ENCODE results near the gene RASL11A.
"Not testable (repeated sequence)": the region's sequence is repeated elsewhere in the genome, so short reads cannot be mapped to it uniquely, and the experiment has no call there.

The RASL11A gene

DNA sequence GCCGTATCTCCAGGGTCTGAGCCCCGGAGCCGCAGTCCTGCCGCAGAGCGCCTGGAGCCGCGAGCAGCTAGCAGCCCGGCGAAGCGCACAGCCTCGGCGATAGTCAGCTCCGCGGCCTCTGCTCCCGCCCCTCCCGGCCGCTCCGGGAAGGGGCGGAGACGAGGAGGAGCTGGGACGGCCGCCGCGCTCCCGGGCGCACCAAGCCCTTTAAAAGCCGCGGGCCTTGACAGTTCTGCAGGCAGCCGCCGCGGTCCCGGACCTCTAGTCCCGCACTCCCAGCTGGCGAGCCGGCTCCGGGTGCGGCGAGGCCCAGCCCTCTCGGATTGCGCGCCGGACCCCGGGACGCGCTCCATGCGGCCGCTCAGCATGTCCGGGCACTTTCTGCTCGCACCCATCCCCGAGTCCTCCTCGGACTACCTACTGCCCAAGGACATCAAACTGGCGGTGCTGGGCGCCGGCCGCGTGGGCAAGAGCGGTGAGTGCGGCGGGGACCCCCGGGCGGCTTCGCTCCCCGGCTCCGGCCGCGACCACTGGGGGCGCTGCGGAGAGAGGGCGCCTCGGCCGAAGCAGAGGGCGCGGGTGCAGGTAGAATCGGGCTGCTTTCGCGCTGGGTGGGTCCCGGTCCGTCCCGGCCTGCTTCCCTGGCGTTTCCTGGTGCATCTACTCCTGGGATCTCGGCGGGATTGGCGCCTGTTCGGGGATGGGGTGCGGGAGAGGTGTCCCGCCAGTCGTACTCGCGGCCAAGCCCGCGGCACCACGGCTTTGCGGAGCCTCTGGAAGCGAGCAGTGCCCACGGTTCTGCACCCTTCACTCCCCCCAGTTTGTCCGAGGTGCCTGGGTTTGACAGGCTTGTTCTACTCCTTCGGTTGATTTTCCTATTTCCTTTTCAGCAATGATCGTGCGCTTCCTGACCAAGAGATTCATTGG lies at the start of gene RASL11A:
Gene RASL11A (plus strand): TSS at position 237 of the 927 bp plus-strand sequence. CDS start 115 bp downstream, at position 352.
- FAIRE-seq, result no peak

GRCh38 chr13:27222100-27222499 lies 48.5 kb upstream of the RASL11A start:
- not testable (repeated sequence) for FAIRE-seq

GRCh38 chr13:27226991-27227390 lies 43.6 kb upstream of the RASL11A start:
- no peak for FAIRE-seq

- FAIRE-seq, result no peak
These were observed 42.5 kb upstream of the RASL11A start for GRCh38 chr13:27228131-27228530.

DNA sequence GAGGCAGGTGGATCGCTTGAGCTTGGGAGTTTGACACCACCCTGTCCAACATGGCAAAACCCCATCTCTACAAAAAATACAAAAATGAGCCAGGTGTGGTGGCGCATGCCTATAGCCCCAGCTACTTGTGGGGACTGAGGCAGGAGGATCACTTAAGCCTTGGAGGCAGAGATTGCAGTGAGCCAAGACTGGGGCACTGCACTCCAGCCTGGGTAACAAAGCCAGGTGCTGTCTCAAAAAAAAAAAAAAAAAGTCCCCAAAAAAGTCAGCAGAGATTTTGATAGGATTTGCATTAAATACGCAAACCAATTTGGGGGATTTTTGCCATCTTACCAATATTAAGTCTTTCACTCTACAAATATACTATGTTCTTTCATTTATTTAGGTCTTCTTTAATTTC lies 41.0 kb upstream of the RASL11A start:
- no peak for FAIRE-seq

DNA sequence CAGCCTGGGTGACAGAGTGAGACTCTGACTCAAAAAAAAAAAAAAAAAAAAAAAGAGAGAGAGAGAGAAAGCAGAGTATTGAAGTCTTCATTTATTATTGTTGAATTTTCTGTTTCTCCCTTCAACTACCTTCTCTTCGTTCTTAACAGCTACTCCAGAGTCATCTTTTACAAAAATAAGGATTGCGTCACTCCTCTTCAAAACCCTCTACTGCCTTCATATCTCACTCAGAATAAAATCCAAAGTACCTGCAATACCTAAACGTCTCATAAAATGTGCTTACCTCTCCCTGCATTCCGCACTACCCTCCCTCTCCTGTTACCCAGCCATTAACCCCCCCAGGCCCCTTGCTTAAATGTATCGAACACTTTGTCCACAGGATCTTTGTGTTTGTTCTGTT lies 36.7 kb upstream of the RASL11A start:
- no peak for FAIRE-seq

GRCh38 chr13:27236478-27236877 lies 34.2 kb upstream of the RASL11A start:
- FAIRE-seq, result no peak

DNA sequence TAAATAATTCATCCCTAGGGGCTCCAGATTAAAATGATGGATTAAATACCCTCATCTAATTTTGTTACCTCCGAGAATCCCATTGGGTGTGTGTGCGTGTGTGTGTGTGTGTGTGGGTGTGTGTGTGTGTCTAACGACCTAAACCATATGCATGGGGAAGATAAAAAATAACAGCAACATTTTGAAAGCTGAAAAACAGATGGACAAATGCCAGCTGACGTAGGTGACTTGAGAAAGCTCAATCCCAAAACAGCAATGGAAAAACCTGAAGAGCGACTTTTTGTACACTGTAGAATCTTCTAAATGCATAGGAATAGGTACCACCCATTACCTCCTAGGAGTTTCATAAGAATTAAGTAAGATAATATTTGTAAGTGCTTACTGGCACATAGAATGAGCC lies 27.9 kb upstream of the RASL11A start:
- FAIRE-seq, result no peak

GRCh38 chr13:27245610-27246009 lies 25.0 kb upstream of the RASL11A start:
- FAIRE-seq, result no peak

GRCh38 chr13:27250833-27251165 lies 19.8 kb upstream of the RASL11A start:
- peak; percentile 10 for FAIRE-seq

DNA sequence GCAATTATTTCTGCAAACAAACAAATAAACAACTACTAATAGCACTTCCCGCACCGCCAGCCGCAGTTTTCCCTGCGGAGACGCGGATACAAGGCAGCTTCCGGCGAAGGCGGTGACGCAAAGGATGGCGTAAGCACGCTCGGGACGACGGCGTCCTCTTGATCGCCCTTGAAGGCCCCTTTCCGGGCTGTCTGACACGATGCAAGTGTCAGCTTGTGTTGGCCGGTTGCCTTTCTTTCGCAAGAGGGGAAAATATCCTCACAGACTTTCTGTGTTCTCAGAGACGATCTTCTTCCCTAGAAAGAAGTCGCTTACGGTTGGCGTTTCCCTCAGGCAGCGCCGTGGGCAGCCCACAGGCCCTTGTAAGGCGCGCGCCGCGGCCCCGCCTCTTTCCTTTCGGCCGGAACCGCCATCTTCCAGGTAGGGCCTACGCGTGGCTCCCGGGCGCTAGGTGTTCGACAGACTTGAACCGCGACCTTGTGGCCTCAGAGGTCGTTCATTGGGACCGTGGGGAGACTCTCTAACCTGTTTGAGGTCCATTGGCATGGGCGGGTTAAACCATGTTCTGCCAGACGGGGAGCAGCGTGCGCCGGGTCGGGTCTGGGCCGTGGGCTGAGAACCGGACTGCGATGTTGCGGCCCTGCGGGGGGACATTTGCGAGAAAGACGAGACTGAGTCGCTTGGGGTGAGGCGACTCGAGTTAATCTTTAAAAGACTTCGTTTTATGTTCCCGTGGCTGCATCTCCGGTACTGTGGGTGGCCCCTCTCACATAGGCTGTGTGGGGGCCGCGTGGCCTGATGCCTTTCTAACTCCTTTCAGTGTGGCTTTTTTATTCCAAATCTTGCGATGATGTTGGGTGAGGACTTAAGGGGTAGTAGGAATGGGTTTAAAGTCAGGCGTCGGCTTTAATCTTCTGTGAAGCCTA lies 19.2 kb upstream of the RASL11A start, which contains the start of gene RPL21:
Gene RPL21 (plus strand): TSS at position 393 of the 926 bp plus-strand sequence. CDS start 2,219 bp downstream, outside the sequence.
- peak; percentile 64 for FAIRE-seq

DNA sequence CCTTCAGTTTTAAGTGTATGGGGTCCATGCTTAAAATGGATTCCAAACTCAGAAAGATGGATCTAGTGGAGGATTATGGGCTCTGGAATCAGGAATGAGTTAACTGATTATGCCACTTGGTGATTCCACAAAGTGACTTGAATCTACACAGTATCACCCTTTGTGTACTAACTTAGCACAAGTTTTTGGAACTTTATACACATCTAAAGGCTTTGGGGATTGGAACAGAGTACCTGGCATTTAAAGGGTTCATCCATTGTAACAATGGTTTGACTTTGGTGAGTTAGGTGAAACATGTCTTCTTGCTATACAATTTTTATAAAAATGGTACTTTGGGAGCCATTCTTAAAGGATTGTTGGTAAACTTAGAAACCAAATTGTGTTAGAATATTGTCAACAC lies 18.2 kb upstream of the RASL11A start:
- FAIRE-seq, result no peak

GRCh38 chr13:27257233-27257568 lies 13.4 kb upstream of the RASL11A start:
- no peak for FAIRE-seq

DNA sequence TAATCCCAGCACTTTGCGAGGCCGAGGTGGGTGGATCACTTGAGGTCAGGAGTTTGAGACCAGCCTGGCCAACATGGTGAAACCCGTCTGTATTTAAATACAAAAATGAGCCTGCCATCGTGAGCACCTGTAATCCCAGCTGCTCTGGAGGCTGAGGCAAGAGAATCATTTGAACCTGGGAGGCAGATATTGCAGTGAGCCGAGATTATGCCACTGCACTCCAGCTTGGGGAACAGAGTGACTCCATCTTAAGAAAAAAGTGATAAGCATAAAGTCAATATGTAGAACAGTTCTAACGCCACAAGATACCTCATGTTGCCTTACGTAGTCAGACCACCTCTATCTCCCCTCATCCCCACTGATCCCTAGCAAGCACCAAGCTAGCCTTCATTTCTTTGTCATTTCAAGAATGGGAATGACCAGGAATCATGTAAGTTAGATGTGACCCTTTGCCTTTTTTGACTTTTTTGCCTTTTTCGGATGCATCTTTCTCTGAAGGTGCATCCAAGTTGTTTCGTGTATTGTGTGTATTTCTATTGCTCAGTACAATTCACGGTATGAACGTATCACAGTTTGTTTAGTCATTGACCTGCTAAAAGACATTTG lies 12.9 kb upstream of the RASL11A start:
- no peak for FAIRE-seq

GRCh38 chr13:27258637-27259386 lies 11.8 kb upstream of the RASL11A start:
- no peak for FAIRE-seq

DNA sequence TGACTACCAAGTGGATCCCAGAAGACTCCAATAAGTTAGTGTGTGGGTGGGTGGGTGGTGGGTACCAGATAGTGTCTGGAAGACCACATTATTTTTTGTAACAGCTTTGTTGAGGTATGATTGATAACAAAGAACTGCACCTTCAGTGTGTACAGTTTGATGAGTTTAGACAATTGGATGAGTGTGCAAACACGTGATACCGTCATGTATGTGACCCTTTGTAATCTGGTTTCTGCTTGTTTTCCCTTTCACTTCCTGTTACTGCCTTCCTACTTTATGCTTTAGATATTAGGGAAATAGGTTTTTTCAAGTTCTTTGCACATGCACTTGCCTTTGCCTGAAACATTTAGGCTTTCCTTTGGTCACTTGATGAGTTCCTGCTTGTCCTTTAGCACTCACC lies 10.8 kb upstream of the RASL11A start:
- no peak for FAIRE-seq

DNA sequence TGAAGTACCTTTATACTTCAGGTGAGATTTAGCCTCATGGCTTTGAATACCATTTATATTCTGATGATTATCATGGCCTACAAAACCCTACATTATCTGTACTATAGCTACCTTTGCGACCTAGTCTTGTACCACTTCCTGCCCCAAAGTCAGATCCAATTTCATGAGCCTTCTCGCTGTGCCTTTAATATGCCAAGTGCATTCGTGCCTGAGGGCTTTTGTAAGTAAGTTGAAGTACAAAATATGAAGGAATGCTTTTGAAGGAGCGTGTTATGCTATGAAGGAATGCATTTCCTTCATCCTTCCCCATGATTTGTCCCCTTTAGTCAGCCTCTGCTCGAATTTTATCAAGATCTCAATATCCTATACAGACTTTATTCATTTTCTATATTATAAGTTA lies 9.2 kb upstream of the RASL11A start:
- no peak for FAIRE-seq

- no peak for FAIRE-seq
These were observed 7.2 kb upstream of the RASL11A start for GRCh38 chr13:27263438-27263837.

DNA sequence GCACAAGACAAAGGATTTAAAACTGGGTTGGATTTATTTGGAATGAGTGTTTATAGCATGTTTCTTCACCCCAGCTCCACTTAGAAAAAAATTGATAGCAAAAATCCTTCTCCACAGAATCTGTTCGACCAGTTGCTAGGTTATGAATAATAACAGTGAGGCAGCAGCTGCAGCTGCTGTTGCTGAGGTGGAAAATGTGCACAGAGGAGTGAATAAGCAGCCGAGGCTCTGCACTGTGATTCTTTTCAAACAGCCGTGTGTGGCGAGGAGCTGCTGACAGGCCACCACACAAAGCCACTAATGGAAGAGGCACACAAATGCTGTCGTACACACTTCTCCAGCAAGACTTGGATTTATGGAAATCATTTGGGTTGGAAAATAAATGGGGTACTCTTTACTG lies 6.4 kb upstream of the RASL11A start:
- FAIRE-seq, result no peak

DNA sequence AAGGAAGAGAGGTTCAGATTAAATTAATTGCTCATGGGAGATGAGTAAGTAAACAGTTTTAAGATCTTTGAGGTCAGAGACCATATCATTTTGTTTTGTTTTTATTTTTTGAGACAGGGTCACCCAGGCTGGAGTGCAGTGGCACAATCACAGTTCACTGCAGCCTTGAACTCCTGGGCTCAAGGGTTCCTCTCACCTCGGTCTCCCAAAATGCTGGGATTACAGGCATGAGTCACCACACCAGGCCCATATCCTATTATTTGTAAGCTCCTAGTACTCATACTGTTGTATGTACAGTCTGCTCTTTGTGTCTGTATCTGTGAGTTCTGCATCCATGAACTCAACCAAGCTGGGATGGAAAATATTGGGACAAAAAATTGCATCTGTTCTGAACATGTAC lies 6.0 kb upstream of the RASL11A start:
- FAIRE-seq, result no peak

DNA sequence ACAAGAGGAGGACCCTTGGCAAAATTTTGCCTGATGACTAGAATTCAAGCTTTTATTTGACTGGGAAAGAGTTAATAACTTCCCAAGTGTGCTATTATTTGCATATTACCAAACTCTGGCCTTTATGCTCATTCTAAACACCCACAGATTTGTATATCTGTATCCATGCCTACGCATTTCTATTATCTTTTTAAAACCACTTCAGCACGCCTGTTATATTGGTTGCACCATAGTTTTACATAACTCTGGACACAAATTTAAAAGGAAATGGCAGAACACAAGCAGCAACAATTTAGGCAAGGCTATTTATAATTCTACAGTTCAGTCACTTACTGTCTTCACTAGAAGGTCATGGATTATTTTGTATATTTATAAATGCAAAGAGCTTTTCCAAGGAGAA lies 3.7 kb upstream of the RASL11A start:
- no peak for FAIRE-seq

GRCh38 chr13:27267596-27267995 lies 3.0 kb upstream of the RASL11A start:
- FAIRE-seq, result no peak
